Measurements from ENCODE around the gene BANK1. TPM values are rescaled to one million over a fixed set of nuclear protein-coding genes. Genes with fewer than 3 reads are reported as not detected.
"Not testable (repeated sequence)": the region's sequence is repeated elsewhere in the genome, so short reads cannot be mapped to it uniquely, and the experiment has no call there.

Gene BANK1
- total RNA-seq, 2 donors from 2014 or later = 0.17 to 0.50 TPM

DNA sequence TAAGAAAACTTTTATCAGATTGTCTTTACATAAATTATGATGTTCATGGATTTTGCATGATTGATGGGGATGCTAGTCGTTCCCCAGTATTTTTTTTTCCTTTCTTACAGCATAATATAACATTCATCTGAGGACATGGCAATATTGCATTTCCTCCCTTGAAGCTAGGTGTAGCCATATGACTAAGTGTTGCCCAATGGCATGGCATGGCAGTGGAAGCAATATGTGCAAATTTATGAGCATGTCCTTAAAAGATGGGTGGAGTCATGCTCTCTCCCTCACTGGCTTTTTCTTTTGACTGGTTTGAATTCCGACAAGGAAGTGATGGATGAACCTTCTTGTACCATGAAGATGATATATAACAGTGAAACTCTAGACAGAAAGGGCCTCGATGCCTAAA is 96.3 kb downstream of the BANK1 start:
- Mint-ChIP-seq H3K9me3 (no peaks in the 10 kb centered on the region), H3K36me3 (ENCODE audit: low read depth) (no peaks in the 10 kb centered on the region), H3K4me1 (no peaks in the 10 kb centered on the region), H3K4me3 (no peak overlapping the region), H3K27ac (no peak overlapping the region), H3K27me3 (no peaks in the 10 kb centered on the region)
- ATAC-seq (replicated peaks) = no peak

DNA sequence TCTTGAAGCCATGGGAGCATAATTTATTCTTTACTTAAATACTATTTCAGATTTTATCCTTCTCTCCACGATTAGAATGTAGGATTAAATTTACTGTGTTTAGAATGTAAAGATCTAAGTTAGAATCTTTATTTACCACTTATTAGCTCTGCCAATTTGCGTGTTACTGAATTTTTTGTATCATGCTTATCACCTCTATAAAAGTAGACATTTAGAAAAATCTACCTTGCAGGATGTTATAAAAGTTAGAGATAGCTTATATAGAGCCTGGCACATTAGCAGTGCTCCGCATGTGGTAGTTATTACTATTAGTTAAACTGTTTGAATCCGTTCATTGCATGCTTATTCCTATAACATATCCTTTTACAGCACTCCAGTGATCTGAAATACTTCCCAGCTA is 97.9 kb downstream of the BANK1 start:
- no peak overlapping the region for H3K27ac Mint-ChIP-seq
- H3K9me3 Mint-ChIP-seq = no peaks in the 10 kb centered on the region
- no peak for ATAC-seq (replicated peaks)
- no peaks in the 10 kb centered on the region for H3K4me1 Mint-ChIP-seq
- no peaks in the 10 kb centered on the region for H3K36me3 Mint-ChIP-seq (ENCODE audit: low read depth)
- H3K4me3 Mint-ChIP-seq = no peak overlapping the region
- H3K27me3 Mint-ChIP-seq = no peaks in the 10 kb centered on the region

GRCh38 chr4:101905527-101905926 is 115.0 kb downstream of the BANK1 start:
- H3K9me3 Mint-ChIP-seq; H3K27ac Mint-ChIP-seq; H3K27me3 Mint-ChIP-seq; ATAC-seq (replicated peaks); H3K36me3 Mint-ChIP-seq (ENCODE audit: low read depth); H3K4me3 Mint-ChIP-seq; H3K4me1 Mint-ChIP-seq: not testable (repeated sequence)

GRCh38 chr4:101910786-101911373 is 120.3 kb downstream of the BANK1 start:
- Mint-ChIP-seq H3K36me3 (ENCODE audit: low read depth) (no peaks in the 10 kb centered on the region), H3K9me3 (no peaks in the 10 kb centered on the region), H3K27ac (no peak overlapping the region), H3K27me3 (peaks cover 3% of the 10 kb centered on the region), H3K4me1 (no peaks in the 10 kb centered on the region), H3K4me3 (no peak overlapping the region)
- ATAC-seq (replicated peaks) = no peak

DNA sequence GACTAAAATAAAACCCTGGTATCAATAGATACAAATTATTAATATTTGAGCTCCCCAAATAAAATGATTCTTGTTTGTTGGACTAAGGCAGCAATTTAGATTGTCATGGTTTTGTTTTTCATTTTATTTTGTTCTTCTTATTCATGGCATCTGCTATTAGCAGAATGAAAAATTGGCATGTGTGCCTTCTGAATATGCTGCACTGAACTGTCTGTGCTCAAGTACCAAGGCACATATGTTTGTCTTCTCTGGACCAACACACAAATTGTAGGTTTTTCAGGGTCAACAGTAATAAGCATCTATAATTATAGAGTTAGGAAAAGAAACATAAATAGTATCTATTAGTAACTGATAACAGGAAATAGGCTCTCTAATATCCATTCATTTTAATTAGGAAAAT is 121.1 kb downstream of the BANK1 start:
- no peak overlapping the region for H3K27ac Mint-ChIP-seq
- H3K4me3 Mint-ChIP-seq = no peak overlapping the region
- no peaks in the 10 kb centered on the region for H3K36me3 Mint-ChIP-seq (ENCODE audit: low read depth)
- no peak for ATAC-seq (replicated peaks)
- no peaks in the 10 kb centered on the region for H3K4me1 Mint-ChIP-seq
- no peaks in the 10 kb centered on the region for H3K9me3 Mint-ChIP-seq
- H3K27me3 Mint-ChIP-seq = peaks cover 1% of the 10 kb centered on the region

GRCh38 chr4:101914761-101915160 is 124.2 kb downstream of the BANK1 start:
- Mint-ChIP-seq H3K9me3 (no peaks in the 10 kb centered on the region), H3K4me1 (no peaks in the 10 kb centered on the region), H3K4me3 (no peak overlapping the region), H3K27me3 (no peaks in the 10 kb centered on the region), H3K27ac (no peak overlapping the region), H3K36me3 (ENCODE audit: low read depth) (no peaks in the 10 kb centered on the region)
- no peak for ATAC-seq (replicated peaks)

DNA sequence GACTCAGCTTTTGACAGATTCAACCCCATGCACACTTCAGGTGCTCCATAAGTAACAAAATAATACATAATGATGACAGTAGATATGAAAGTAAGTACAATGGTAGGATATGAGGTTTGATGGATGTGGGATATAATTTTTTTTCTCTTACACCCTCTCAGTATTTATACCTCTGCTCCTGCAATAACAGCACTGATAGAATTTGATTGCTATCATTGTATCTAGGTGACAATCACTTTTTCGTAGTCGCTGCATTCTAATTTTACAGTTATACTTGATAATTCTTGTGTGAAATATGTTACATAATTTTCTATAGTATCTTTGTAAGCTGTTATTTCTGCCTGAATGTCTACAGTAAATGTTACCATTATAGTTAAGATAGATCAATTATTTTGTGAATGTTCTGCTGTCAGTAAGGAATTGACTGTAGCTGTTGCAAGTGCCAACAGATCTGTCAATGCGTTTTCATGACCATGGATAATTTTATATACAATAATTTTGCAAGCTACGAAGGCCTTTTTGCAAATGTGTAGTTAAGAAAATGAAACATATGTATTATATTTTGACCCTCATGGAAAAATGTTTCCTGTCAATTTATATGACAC is 128.9 kb downstream of the BANK1 start:
- Mint-ChIP-seq H3K9me3 (no peaks in the 10 kb centered on the region), H3K36me3 (ENCODE audit: low read depth) (no peaks in the 10 kb centered on the region), H3K27ac (no peak overlapping the region), H3K27me3 (peaks cover 5% of the 10 kb centered on the region), H3K4me3 (no peak overlapping the region), H3K4me1 (no peaks in the 10 kb centered on the region)
- ATAC-seq (replicated peaks) = no peak

DNA sequence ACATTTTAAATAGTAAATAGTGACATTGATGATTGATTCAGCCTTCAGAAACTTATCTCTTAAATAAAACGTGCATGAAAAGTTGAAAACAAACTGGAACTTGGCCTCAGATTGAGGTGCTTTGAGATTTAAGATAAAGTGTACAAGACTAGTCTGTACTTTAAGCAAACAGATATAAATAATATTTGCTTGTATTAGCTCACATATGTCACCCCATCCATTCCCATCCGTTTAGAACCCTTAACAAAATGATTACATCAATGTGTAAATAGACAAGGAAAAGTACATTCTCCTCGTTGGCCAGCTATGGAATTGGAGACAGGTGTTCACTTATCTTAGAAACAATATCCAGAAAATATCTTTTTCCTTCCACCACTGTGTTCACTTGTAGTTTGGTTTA is 130.8 kb downstream of the BANK1 start:
- no peak for ATAC-seq (replicated peaks)
- no peak overlapping the region for H3K4me3 Mint-ChIP-seq
- H3K9me3 Mint-ChIP-seq = no peaks in the 10 kb centered on the region
- H3K27me3 Mint-ChIP-seq = peaks cover 5% of the 10 kb centered on the region
- H3K36me3 Mint-ChIP-seq (ENCODE audit: low read depth) = no peaks in the 10 kb centered on the region
- H3K27ac Mint-ChIP-seq = no peak overlapping the region
- H3K4me1 Mint-ChIP-seq = no peaks in the 10 kb centered on the region

DNA sequence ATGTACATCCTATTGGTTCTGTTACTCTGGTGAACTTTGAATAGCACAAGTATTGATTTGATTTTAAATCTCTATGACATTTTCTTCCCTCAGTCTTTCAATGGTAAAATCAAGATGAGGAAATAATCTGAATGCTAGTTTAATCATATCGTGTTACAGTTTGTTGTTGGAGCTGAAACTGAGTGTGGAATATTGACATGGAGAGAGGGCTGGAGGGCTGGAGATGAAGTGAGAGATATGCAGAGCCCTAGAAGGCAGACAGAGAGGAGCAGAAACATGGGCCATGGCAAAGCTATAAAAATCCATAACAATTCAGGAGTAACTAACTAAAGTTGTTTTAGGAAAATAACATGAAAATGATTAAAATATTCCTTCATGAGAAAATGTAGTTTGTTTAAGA is 141.1 kb downstream of the BANK1 start:
- ATAC-seq (replicated peaks) = no peak
- H3K4me3 Mint-ChIP-seq = no peak overlapping the region
- no peaks in the 10 kb centered on the region for H3K9me3 Mint-ChIP-seq
- H3K27me3 Mint-ChIP-seq = peaks cover 14% of the 10 kb centered on the region
- H3K36me3 Mint-ChIP-seq (ENCODE audit: low read depth) = no peaks in the 10 kb centered on the region
- no peaks in the 10 kb centered on the region for H3K4me1 Mint-ChIP-seq
- no peak overlapping the region for H3K27ac Mint-ChIP-seq

GRCh38 chr4:101933855-101934254 is 143.3 kb downstream of the BANK1 start:
- Mint-ChIP-seq H3K36me3 (ENCODE audit: low read depth) (no peaks in the 10 kb centered on the region), H3K4me1 (no peaks in the 10 kb centered on the region), H3K4me3 (no peak overlapping the region), H3K27ac (no peak overlapping the region), H3K9me3 (peaks cover 3% of the 10 kb centered on the region), H3K27me3 (peaks cover 3% of the 10 kb centered on the region)
- ATAC-seq (replicated peaks) = no peak

DNA sequence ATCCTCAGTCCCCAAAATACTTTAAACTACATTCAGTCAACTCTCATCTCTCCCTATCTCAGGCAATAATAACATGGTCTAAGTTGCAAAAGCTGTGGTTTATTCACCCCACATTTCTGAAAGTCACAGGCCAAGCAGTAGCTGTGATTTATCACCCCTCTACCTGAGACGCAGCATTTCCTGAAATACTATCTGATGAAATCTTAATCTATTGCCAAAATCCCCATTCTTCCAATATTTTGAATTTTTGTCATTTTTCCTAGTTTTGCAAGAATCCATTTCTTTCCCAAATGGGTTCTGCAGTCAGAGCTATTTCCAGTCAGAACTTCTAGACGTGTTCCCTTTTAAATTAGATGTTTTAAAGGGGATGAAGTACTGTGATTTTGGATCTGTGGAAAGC is 148.3 kb downstream of the BANK1 start:
- H3K9me3 Mint-ChIP-seq = peaks cover 3% of the 10 kb centered on the region
- H3K27me3 Mint-ChIP-seq = peaks cover 14% of the 10 kb centered on the region
- H3K4me1 Mint-ChIP-seq = no peaks in the 10 kb centered on the region
- ATAC-seq (replicated peaks) = no peak
- H3K36me3 Mint-ChIP-seq (ENCODE audit: low read depth) = no peaks in the 10 kb centered on the region
- no peak overlapping the region for H3K4me3 Mint-ChIP-seq
- H3K27ac Mint-ChIP-seq = no peak overlapping the region

DNA sequence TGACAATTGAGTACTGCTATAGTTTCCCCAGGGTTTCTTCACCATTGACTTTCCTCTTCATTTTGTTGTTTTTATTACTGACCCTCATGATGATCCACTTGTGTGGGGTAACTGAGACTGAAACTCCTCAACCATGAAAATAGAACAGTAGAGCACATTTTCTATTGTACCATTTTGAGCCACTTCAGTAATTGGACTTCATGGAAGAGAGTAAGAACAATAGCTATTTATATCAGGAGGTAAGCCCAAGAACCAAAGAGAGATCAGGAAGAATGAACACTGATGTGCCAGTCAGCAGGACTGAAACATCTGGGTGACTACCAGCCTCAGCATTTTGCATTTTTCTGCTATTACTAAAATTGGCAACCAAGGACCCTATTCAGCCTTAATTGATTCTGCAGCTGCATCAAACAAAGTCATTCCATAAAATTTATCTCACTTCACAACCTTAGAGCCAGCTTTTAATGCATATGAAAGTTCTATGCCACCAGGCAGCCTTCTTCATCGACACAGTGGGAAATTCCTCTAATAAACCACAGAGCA is 151.4 kb downstream of the BANK1 start:
- H3K36me3 Mint-ChIP-seq (ENCODE audit: low read depth) = no peaks in the 10 kb centered on the region
- H3K4me3 Mint-ChIP-seq = no peak overlapping the region
- no peak for ATAC-seq (replicated peaks)
- no peak overlapping the region for H3K27ac Mint-ChIP-seq
- peaks cover 3% of the 10 kb centered on the region for H3K9me3 Mint-ChIP-seq
- H3K27me3 Mint-ChIP-seq = peaks cover 15% of the 10 kb centered on the region
- no peaks in the 10 kb centered on the region for H3K4me1 Mint-ChIP-seq

GRCh38 chr4:101942891-101943290 is 152.4 kb downstream of the BANK1 start:
- peaks cover 17% of the 10 kb centered on the region for H3K27me3 Mint-ChIP-seq
- no peaks in the 10 kb centered on the region for H3K36me3 Mint-ChIP-seq (ENCODE audit: low read depth)
- no peak for ATAC-seq (replicated peaks)
- no peak overlapping the region for H3K4me3 Mint-ChIP-seq
- H3K4me1 Mint-ChIP-seq = no peaks in the 10 kb centered on the region
- no peaks in the 10 kb centered on the region for H3K9me3 Mint-ChIP-seq
- no peak overlapping the region for H3K27ac Mint-ChIP-seq

DNA sequence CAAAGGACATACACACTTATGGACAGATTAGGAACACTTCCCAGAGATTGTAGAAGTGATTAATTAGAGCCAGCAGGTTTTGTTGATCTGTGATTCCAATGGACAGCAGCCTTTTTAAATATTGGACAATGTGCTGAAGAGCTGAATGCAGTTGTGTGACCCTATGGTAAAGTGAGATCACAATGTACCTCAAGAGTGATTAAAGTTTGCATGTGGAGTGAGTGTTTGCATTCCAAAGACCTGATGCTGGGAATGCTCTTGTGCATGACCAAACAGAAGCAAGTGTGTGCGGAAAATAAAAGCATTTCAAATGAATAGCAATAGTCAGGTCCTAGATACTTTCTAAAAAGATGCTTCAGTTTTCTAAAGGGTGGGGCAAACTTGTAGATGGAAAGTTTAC is 154.1 kb downstream of the BANK1 start:
- no peaks in the 10 kb centered on the region for H3K9me3 Mint-ChIP-seq
- peaks cover 23% of the 10 kb centered on the region for H3K27me3 Mint-ChIP-seq
- ATAC-seq (replicated peaks) = no peak
- no peaks in the 10 kb centered on the region for H3K4me1 Mint-ChIP-seq
- no peaks in the 10 kb centered on the region for H3K36me3 Mint-ChIP-seq (ENCODE audit: low read depth)
- no peak overlapping the region for H3K27ac Mint-ChIP-seq
- H3K4me3 Mint-ChIP-seq = no peak overlapping the region

DNA sequence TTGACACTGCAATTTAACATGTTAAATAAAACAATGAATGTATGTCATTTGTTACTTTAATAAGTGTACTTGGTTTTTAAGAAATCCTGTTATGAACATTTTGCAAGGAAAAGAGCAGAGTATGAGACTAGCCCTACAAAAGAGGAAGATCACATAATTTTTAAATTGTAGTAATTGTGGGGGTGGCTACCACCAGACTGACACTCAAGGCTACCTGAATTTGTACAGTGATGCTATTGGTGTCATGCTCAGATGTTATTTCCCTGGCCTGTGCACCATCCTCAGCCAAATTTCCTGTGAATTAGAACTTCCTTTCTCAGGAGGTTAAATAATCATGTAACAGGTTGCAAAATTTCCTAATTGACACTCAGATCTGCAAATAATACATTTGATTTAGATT is 157.5 kb downstream of the BANK1 start:
- Mint-ChIP-seq H3K36me3 (ENCODE audit: low read depth) (no peaks in the 10 kb centered on the region), H3K4me1 (no peaks in the 10 kb centered on the region), H3K9me3 (no peaks in the 10 kb centered on the region), H3K4me3 (no peak overlapping the region), H3K27me3 (peaks cover 17% of the 10 kb centered on the region), H3K27ac (no peak overlapping the region)
- no peak for ATAC-seq (replicated peaks)

Data from activated T-helper 17 cell treated with anti-CD3 and anti-CD28 coated beads, Interleukin-2, amount 50 U/mL, for 72 hours (primary cell).